LNCaP clone FGC (cell line): ENCODE measurements around the gene AADACL4.

Source experiments
- DNase-seq: peaks from one replicate; pipeline ENCODE4 v3.0.0-alpha.2; 2011; ENCODE audit warnings: low read depth
- H3K4me3 ChIP-seq: 2 replicates; pipeline ENCODE4 v1.5.1; 2011; ENCODE audit warnings: mild to moderate bottlenecking, low read depth, low read length, control low read depth
- CTCF ChIP-seq: IDR thresholded peaks from 2 replicates; pipeline ENCODE4 v1.5.1; 2012; ENCODE audit warnings: mild to moderate bottlenecking; ENCODE audit not compliant: control insufficient read depth, insufficient read depth; ENCODE audit errors: extremely low read depth

AADACL4 gene

GRCh38 chr1:12617511-12617900, 26.4 kb upstream of the AADACL4 start:
- TF ChIP-seq CTCF, result no peak
- DNase-seq, result no peak
- H3K4me3 ChIP-seq, result peak overlapping the region; percentile 61

- no peak for TF ChIP-seq CTCF
- peak within 1 kb of the TSS; percentile 61 for H3K4me3 ChIP-seq
- DNase-seq, result no peak
Observed at GRCh38 chr1:12617901-12618660, 25.8 kb upstream of the AADACL4 start, which contains the start of gene DHRS3. Gene DHRS3, minus strand, starts transcription at chr1:12618210. Its CDS starts 862 bp downstream, at chr1:12617348.

GRCh38 chr1:12618661-12618964, 25.3 kb upstream of the AADACL4 start:
- no peak for DNase-seq
- no peak for TF ChIP-seq CTCF
- no peak overlapping the region for H3K4me3 ChIP-seq

GRCh38 chr1:12618965-12619791, 24.7 kb upstream of the AADACL4 start:
- no peak for TF ChIP-seq CTCF
- DNase-seq, result no peak
- no peak overlapping the region for H3K4me3 ChIP-seq

- DNase-seq, result peak; percentile 53
- no peak overlapping the region for H3K4me3 ChIP-seq
- peak; percentile 92 for TF ChIP-seq CTCF
Observed at GRCh38 chr1:12619792-12620487, 23.9 kb upstream of the AADACL4 start.

- TF ChIP-seq CTCF, result no peak
- no peak overlapping the region for H3K4me3 ChIP-seq
- no peak for DNase-seq
Observed at GRCh38 chr1:12620488-12620865, 23.4 kb upstream of the AADACL4 start.
